Measurements from ENCODE around the gene ZNF256.

Gene ZNF256

GRCh38 chr19:57935731-57936130, 11.8 kb downstream of the ZNF256 start:
- Histone ChIP-seq H2AK5ac (ENCODE audit: low read depth, low read length) (no peak overlapping the region), H3K23ac (ENCODE audit: low read depth, low read length, poor library complexity) (no peak overlapping the region), H2BK15ac (ENCODE audit: low read length) (no peak overlapping the region), H2BK12ac (ENCODE audit: low read length) (no peak overlapping the region), H4K8ac (ENCODE audit: low read depth, low read length) (no peak overlapping the region), H3K79me1 (ENCODE audit: low read depth, low read length) (peaks cover 4% of the 10 kb centered on the region), H3K9ac (ENCODE audit: low read depth, low read length, poor library complexity) (no peak overlapping the region), H3K4ac (ENCODE audit: low read length) (no peak overlapping the region), H2BK120ac (ENCODE audit: low read depth, low read length) (no peak overlapping the region), H3K14ac (ENCODE audit: low read length) (no peak overlapping the region), H3K27me3 (ENCODE audit: control insufficient read depth in 3 of 3, insufficient read depth in 3 of 3, low read depth in 1 of 3, low read length in 3 of 3) (no peaks in the 10 kb centered on the region), H3K18ac (ENCODE audit: low read length) (no peak overlapping the region), H3K9me3 (replicated peaks in 1 of 2; ENCODE audit: control insufficient read depth in 2 of 2, insufficient read depth in 1 of 2, low read depth in 1 of 2, low read length in 2 of 2) (peaks cover 28 to 79% of the 10 kb centered on the region in 2 donors), H3K4me2 (ENCODE audit: insufficient read depth, low read length, poor library complexity, severe bottlenecking) (no peak overlapping the region), H3K27ac (replicated peaks; ENCODE audit: low read length) (no peak overlapping the region), H3K4me3 (ENCODE audit: low read length in 2 of 2) (no peak overlapping the region), H3K36me3 (replicated peaks in 1 of 2; ENCODE audit: control insufficient read depth in 2 of 2, insufficient read depth in 2 of 2, low read length in 2 of 2) (peaks cover 29 to 63% of the 10 kb centered on the region in 2 donors), H2AFZ (ENCODE audit: low read length) (peak overlapping the region; percentile 90), H2BK5ac (ENCODE audit: low read length) (no peak overlapping the region), H3K4me1 (ENCODE audit: control insufficient read depth in 2 of 2, insufficient read depth in 1 of 2, low read depth in 1 of 2, low read length in 2 of 2) (peaks cover 0 to 2% of the 10 kb centered on the region in 2 donors), H4K91ac (ENCODE audit: low read depth, low read length, poor library complexity) (no peak overlapping the region)
- WGBS, 2 donors (ENCODE audit: extremely low coverage in 2 of 2, insufficient read length in 2 of 2, insufficient replicate concordance in 1 of 2), result no CpG with 5 or more reads among the region's 12 CpGs
- no peak for DNase-seq (ENCODE audit: low spot score)

GRCh38 chr19:57934820-57935665, 12.5 kb downstream of the ZNF256 start, which contains the start of gene ZNF418:
ZNF418 (minus strand) TSS chr19:57935402; CDS start chr19:57933822, 1,580 bp downstream.
- peaks cover 4% of the 10 kb centered on the region for H3K79me1 ChIP-seq (ENCODE audit: low read depth, low read length)
- peak; percentile 80 for DNase-seq (ENCODE audit: low spot score)
- peaks cover 0 to 2% of the 10 kb centered on the region in 2 donors for H3K4me1 ChIP-seq (ENCODE audit: control insufficient read depth in 2 of 2, insufficient read depth in 1 of 2, low read depth in 1 of 2, low read length in 2 of 2)
- H4K8ac ChIP-seq (ENCODE audit: low read depth, low read length), result peak within 1 kb of the TSS; percentile 53
- peak within 1 kb of the TSS; percentile 97 for H3K9ac ChIP-seq (ENCODE audit: low read depth, low read length, poor library complexity)
- peak within 1 kb of the TSS; percentile 97 for H3K14ac ChIP-seq (ENCODE audit: low read length)
- peak within 1 kb of the TSS; percentile 80 to 87 for H3K4me3 ChIP-seq (ENCODE audit: low read length in 2 of 2)
- WGBS, 2 donors (ENCODE audit: extremely low coverage in 2 of 2, insufficient read length in 2 of 2, insufficient replicate concordance in 1 of 2), result no CpG with 5 or more reads among the region's 54 CpGs
- H2AK5ac ChIP-seq (ENCODE audit: low read depth, low read length), result peak within 1 kb of the TSS; percentile 74
- H3K23ac ChIP-seq (ENCODE audit: low read depth, low read length, poor library complexity), result peak within 1 kb of the TSS; percentile 90
- H3K27me3 ChIP-seq (ENCODE audit: control insufficient read depth in 3 of 3, insufficient read depth in 3 of 3, low read depth in 1 of 3, low read length in 3 of 3), result no peaks in the 10 kb centered on the region
- H2BK12ac ChIP-seq (ENCODE audit: low read length), result no peak within 1 kb of the TSS
- H2BK120ac ChIP-seq (ENCODE audit: low read depth, low read length), result no peak within 1 kb of the TSS
- peak within 1 kb of the TSS; percentile 90 for H2AFZ ChIP-seq (ENCODE audit: low read length)
- H3K36me3 ChIP-seq (replicated peaks in 1 of 2; ENCODE audit: control insufficient read depth in 2 of 2, insufficient read depth in 2 of 2, low read length in 2 of 2), result peaks cover 33 to 65% of the 10 kb centered on the region in 2 donors
- H2BK15ac ChIP-seq (ENCODE audit: low read length), result peak within 1 kb of the TSS; percentile 62
- no peak within 1 kb of the TSS for H4K91ac ChIP-seq (ENCODE audit: low read depth, low read length, poor library complexity)
- H3K27ac ChIP-seq (replicated peaks; ENCODE audit: low read length), result peak within 1 kb of the TSS; percentile 51
- H3K4me2 ChIP-seq (ENCODE audit: insufficient read depth, low read length, poor library complexity, severe bottlenecking), result peak within 1 kb of the TSS; percentile 75
- peaks cover 33 to 81% of the 10 kb centered on the region in 2 donors for H3K9me3 ChIP-seq (replicated peaks in 1 of 2; ENCODE audit: control insufficient read depth in 2 of 2, insufficient read depth in 1 of 2, low read depth in 1 of 2, low read length in 2 of 2)
- H3K4ac ChIP-seq (ENCODE audit: low read length), result peak within 1 kb of the TSS; percentile 93
- H3K18ac ChIP-seq (ENCODE audit: low read length), result peak within 1 kb of the TSS; percentile 93
- no peak within 1 kb of the TSS for H2BK5ac ChIP-seq (ENCODE audit: low read length)

GRCh38 chr19:57927587-57927986, 19.9 kb downstream of the ZNF256 start:
- peaks cover 66 to 92% of the 10 kb centered on the region in 2 donors for H3K9me3 ChIP-seq (replicated peaks in 1 of 2; ENCODE audit: control insufficient read depth in 2 of 2, insufficient read depth in 1 of 2, low read depth in 1 of 2, low read length in 2 of 2)

More at GRCh38 chr19:57927587-57927986, 19.9 kb downstream of the ZNF256 start:
- no CpG with 5 or more reads among the region's 4 CpGs for WGBS, 2 donors (ENCODE audit: extremely low coverage in 2 of 2, insufficient read length in 2 of 2, insufficient replicate concordance in 1 of 2)
- H4K91ac ChIP-seq (ENCODE audit: low read depth, low read length, poor library complexity), result no peak overlapping the region
- no peak overlapping the region for H3K18ac ChIP-seq (ENCODE audit: low read length)
- no peak overlapping the region for H2BK120ac ChIP-seq (ENCODE audit: low read depth, low read length)
- H3K79me1 ChIP-seq (ENCODE audit: low read depth, low read length), result no peaks in the 10 kb centered on the region
- H4K8ac ChIP-seq (ENCODE audit: low read depth, low read length), result no peak overlapping the region
- H3K4me1 ChIP-seq (ENCODE audit: control insufficient read depth in 2 of 2, insufficient read depth in 1 of 2, low read depth in 1 of 2, low read length in 2 of 2), result no peaks in the 10 kb centered on the region
- no peak overlapping the region for H2BK15ac ChIP-seq (ENCODE audit: low read length)
- no peak overlapping the region for H3K4me3 ChIP-seq (ENCODE audit: low read length in 2 of 2)
- H3K23ac ChIP-seq (ENCODE audit: low read depth, low read length, poor library complexity), result no peak overlapping the region
- no peak overlapping the region for H2AK5ac ChIP-seq (ENCODE audit: low read depth, low read length)
- no peak overlapping the region for H3K4ac ChIP-seq (ENCODE audit: low read length)
- no peak overlapping the region for H3K27ac ChIP-seq (replicated peaks; ENCODE audit: low read length)
- no peak overlapping the region for H2BK12ac ChIP-seq (ENCODE audit: low read length)
- no peak overlapping the region for H2BK5ac ChIP-seq (ENCODE audit: low read length)
- no peak for DNase-seq (ENCODE audit: low spot score)
- no peak overlapping the region for H3K9ac ChIP-seq (ENCODE audit: low read depth, low read length, poor library complexity)
- H3K36me3 ChIP-seq (replicated peaks in 1 of 2; ENCODE audit: control insufficient read depth in 2 of 2, insufficient read depth in 2 of 2, low read length in 2 of 2), result peaks cover 66 to 92% of the 10 kb centered on the region in 2 donors
- no peaks in the 10 kb centered on the region for H3K27me3 ChIP-seq (ENCODE audit: control insufficient read depth in 3 of 3, insufficient read depth in 3 of 3, low read depth in 1 of 3, low read length in 3 of 3)
- no peak overlapping the region for H3K14ac ChIP-seq (ENCODE audit: low read length)
- H3K4me2 ChIP-seq (ENCODE audit: insufficient read depth, low read length, poor library complexity, severe bottlenecking), result no peak overlapping the region
- H2AFZ ChIP-seq (ENCODE audit: low read length), result no peak overlapping the region

Measured in neuronal stem cell (in vitro differentiated cells).